NCI-H2107 (cell line): ENCODE data around the gene NEDD4L.

Experiments
- DNase-seq: peaks from one replicate; lab custom pipeline; 2025; lab: John Stamatoyannopoulos, UW

NEDD4L gene

GRCh38 chr18:58290116-58290695, 246.2 kb downstream of the NEDD4L start:
- DNase-seq = no peak

- no peak for DNase-seq
Measured at GRCh38 chr18:58291131-58291530, 247.1 kb downstream of the NEDD4L start.

DNA sequence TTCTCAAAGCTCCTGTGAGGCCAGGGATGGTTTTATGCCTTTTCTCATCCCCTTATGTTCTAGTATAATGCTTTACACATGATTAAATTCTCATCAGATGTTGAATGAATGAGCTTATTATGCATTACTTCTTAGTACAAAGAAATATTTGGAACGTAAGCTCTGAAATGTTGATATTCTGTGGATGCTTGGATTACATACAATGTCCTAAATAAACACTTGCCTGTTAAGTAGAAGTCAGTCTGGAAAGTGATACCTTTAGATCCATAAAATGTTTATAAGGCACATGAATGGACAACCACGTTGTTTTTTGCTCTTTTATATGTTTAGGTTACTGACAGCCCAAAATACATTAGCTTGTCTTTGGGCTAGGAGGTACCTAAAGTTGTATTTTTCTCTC, 248.6 kb downstream of the NEDD4L start:
- DNase-seq = no peak

- no peak for DNase-seq
Measured at GRCh38 chr18:58297198-58297597, 253.2 kb downstream of the NEDD4L start.

DNA sequence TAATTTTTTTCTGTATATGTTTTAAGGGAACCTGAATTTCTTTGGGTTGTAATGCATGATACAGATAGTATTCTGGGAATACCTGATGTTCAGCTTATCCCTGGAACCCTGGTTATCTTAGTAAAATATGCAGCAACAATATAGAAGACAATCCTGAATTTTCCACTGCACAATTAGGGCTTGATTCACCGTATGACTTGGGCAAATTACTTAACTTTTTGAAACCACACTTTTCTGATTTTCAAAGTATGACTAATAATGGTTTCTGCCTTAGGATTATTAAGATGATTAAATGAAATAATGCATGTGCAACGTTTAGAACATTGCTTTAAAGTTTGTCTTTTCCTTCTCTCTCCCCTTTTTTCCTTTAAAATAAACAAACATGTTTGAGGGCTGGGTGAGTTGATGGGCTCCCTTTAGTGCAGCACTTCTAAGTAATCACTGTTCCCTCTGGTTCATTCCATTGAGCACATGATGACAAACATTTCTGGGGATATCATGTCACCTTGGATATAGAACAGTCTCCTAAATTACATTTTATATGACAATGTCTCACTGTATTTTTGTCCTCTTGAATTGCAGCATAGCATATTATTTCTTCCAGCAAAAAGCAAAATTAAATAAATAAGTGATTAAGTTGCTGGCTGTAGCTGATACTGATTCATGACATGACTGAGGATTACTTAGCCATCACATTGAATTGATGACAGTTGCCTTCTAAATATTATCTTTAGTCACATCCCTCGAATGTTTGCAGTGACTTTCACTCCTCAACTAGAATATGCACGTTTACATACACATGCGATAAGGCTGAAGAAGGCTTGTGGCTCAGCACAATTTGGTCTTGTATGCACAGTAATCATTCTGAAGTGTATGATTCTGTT, 254.5 kb downstream of the NEDD4L start:
- DNase-seq = no peak

GRCh38 chr18:58299135-58299473, 255.1 kb downstream of the NEDD4L start:
- no peak for DNase-seq

GRCh38 chr18:58299936-58300335, 255.9 kb downstream of the NEDD4L start:
- no peak for DNase-seq

GRCh38 chr18:58300867-58301266, 256.8 kb downstream of the NEDD4L start:
- no peak for DNase-seq

DNA sequence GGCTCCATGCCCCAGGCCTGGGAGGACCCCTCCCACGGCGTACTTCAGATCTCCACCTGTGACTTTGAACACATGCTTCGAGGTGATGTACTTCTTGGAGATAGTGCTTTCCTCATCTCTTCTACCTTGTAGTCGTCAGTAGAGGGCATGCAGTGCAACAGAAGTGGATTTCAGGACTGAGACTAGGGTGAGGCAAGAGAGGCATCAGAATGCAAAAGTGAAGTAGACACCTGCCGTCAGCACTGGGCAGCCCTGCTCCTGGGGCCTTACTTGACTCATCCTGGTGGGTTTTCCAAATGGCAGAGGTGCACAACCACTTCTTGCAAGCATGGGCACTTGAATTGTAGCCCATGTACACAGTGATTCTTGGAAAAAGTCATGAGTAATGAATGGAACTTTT, 258.8 kb downstream of the NEDD4L start:
- no peak for DNase-seq

DNA sequence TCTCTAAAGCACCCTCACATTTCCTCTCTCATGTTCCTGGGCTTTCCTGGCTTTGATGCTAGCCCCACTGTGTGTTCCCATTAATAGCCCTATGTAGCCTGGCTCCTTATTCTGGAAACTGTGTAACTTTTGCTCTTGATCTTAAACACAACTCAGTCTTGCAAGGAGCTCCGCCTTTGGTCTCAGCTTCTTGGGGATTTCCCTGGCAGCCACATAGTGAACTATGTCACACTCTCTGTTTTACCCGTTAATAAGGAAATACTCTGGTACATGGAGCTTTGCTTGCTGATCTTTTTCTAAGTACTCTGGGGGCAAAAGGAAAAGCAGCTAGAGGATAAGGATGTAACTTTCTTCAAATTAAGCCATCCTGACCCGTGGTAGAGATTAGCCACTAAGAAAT, 259.3 kb downstream of the NEDD4L start:
- no peak for DNase-seq

GRCh38 chr18:58305792-58306191, 261.8 kb downstream of the NEDD4L start:
- no peak for DNase-seq

- DNase-seq = no peak
Measured at GRCh38 chr18:58307441-58307840, 263.4 kb downstream of the NEDD4L start.

DNA sequence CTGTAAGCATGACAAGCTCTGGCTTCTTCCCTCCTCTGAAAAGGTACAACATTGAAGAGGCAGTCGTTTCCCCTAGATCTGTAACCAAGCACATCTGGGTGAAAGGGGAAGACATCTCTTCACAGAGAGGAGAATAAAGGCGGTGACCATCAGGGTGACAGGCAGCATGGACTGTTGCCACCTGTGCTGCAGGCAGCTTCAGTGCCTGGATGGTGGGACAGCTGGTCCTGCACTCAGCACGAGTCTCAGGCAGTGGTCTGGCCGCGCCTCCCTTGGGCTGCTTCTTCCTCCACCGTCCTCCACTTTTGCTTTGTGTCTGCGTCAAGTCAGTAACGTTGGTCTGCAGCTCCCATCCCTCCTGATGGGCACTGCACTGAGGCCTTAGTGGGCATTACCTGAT, 264.4 kb downstream of the NEDD4L start:
- no peak for DNase-seq

GRCh38 chr18:58309099-58309498, 265.1 kb downstream of the NEDD4L start:
- DNase-seq = no peak

- no peak for DNase-seq
Measured at GRCh38 chr18:58309610-58310239, 265.7 kb downstream of the NEDD4L start.

DNA sequence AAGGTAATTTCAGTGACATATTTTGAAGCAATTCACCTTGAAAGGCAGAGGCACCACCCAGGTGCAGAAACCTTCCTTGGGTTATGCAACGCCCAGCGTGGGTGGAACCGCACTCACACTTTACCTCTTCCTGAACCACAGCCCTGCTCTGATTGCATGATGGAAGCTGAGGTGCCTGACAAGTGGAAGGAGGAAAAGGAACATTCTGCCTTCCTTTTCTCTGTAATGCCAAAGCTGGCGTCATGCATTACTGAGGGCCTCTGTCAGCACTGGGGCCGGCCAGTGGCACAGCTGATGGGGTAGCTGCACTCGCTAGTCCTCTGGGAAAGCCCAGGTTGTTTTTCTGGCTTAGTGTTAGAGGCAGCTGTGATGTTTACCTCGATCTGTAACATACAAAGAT, 266.5 kb downstream of the NEDD4L start:
- peak; percentile 38 for DNase-seq

DNA sequence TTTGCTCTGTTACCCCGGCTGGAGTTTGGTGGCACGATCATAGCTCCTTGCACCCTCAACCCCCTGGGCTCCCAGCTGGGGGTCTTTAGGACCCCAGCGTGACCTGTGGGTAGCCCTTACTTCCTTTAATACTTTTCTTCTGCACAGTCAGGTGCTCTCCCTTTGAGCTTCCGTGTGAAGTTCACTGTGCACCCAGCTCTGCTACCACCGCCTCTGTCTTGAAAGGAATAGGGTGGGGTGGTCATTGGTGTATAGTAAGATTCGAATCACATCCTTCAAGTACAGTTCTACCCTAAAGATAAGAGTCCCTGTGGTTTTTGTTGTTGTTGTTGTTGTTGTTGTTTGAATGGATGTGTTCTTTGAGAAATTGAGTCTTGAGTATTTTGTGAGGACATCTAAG, 267.4 kb downstream of the NEDD4L start:
- DNase-seq = no peak

DNA sequence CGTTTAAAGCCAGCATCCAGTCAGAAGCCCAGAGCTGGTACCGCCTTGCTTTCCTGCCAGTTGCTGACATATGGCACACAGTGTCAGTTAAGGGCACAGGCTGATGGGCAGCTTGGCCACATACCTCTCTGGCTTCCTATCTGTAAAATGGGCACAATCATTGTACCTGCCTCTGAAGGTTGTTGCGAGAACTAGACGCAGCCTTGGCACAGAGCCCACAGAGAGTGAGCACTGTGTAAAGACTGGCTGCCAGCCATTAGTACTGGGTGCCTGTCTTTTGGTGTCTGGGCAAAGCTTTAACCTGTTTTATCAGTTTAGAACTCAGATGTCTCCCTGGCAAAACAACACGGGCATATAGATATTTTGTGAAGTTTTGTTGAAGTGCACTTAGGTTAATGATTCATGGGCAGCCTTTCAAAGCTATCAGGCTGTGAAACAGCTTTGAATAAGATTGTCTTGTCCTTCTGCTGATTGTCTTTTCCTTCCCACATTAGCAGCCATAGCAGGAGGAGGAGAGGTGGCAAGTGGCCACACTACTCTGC, 269.5 kb downstream of the NEDD4L start:
- DNase-seq = no peak

DNA sequence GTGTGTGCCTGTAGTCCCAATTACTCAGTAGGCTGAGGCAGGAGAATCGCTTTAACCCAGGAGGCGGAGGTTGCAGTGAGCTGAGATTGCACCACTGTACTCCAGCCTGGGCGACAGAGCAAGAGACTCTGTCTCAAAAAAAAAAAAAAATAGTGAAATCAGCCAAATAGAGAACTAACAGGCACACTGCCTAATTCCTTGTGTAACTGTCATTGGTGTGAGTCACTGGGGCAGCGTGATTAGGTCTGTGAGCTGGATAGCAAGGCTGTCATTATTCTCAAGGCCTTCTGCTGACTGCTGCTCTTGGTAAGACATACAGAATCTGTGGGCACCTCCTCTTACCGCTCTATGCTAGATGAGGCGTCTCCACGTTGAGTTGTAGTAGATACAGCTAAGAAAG, 270.3 kb downstream of the NEDD4L start:
- DNase-seq = no peak

GRCh38 chr18:58315041-58315440, 271.0 kb downstream of the NEDD4L start:
- no peak for DNase-seq

DNA sequence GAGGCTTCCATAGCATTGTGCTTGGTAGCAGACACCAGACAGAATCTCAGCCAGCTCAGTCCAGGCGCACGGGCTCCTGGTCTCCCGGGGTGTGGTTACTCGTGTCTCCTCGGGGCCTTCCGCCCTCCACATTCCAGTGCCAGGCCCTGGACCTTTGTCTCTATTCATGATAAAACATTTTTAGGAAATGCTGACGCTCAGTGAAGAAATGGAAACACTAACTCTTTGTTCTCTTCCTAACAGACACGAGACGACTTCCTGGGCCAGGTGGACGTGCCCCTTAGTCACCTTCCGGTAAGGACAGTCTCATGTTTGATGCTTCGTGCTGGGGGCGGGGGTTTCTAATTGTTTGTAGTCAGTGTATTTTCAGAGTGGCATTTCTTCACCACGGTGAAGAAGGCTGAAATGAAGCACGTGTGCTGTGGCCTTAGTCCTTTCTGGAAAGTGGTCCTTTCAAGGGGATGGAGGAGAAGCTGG, 271.8 kb downstream of the NEDD4L start:
- no peak for DNase-seq

DNA sequence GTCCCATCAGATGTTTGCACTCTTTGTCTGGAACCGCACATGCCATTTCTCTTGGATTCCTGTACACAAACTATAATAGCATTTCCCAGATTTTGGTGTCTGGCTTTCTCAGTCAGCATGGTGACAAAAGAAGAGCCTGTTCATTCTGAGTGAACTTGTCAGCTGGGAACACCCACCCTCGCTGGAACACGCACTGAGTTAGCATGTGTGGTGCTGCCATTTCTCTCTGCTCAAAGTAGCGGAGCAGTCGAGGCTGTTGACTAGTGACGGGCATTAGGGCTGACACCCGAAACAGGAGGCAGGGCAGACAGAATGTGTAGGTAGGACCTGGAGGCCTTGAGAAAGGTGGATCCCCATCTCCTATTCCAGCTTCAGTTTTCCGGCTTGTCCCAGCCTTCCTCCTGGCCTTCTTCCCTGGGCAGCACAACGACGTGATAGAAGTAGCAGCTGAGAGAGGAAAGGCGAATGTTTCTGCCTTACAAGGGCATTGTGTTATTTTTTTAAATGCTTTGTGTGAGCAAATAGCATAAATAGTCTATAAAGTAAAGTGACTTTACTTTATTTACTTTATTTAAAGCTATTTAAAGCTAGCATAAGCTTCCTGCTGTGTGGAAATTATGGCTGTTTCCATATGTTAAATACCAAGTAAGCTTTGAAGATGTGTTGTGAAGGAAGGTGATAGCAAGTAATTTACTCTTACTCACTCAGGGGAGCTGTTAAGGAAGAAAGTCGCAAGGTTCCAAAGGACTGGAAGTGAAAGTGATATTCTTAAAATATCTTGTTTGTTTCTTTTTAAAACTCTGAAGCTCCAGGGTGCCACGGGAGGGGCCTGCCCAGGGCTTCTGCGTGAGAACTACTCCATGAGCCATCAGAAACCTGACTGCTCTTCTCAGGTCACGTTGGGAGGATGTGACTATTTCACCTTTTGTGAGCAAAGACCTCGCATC, 272.6 kb downstream of the NEDD4L start:
- no peak for DNase-seq
